Tibial nerve (tissue), 3 donors: ENCODE results near the gene CLCA2.

Experiments
- CTCF ChIP-seq, 5 experiments: fragments of 200-600 bp in 3 of 5; fragments of 450-650 bp in 2 of 5; sonication (generic) in 3 of 5; IDR thresholded peaks; one replicate each; pipeline ENCODE4 v1.5.1; 2016 to 2019; ENCODE audit warnings: antibody characterized with exemption in 5 of 5, mild to moderate bottlenecking in 3 of 5, moderate library complexity in 2 of 5
- POLR2A ChIP-seq, 2 donors: fragments of 450-650 bp; IDR thresholded peaks; one replicate each; pipeline ENCODE4 v1.6.1; 2017; ENCODE audit warnings: antibody characterized with exemption in 2 of 2, mild to moderate bottlenecking in 2 of 2, moderate library complexity in 2 of 2

DNA sequence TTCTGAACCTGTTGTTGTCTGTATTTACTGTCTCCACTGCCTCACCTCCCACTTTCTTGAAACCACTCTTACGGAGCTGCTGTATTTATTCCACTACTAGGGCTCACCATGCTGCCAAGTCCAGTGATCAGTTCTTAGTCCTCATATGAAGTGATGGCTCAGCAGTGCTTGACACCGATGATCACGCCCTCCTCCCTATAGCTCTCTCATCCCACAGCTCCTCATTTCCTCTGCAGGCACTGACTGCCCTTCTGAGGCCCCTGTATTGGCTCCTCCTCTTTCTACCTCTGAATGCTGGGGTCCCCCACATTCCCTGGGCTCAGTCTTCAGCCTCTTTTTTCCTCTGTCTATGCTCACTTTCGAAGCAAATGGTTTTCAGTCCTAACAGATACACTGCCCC is 48.2 kb downstream of the CLCA2 start:
- TF ChIP-seq POLR2A (IDR thresholded peaks at IDR 0.05): no peak
- no peak for TF ChIP-seq CTCF (IDR thresholded peaks at IDR 0.05)
